ENCODE results near the gene CALML6.

Gene CALML6

GRCh38 chr1:1893997-1894353, 21.1 kb upstream of the CALML6 start:
- TF ChIP-seq ZFX (IDR thresholded peaks at IDR 0.05) (no peak), CTCF (conservative IDR thresholded peaks at IDR 0.05) (no peak)
- peak overlapping the region; percentile 27 for H3K27ac ChIP-seq

GRCh38 chr1:1894354-1895059, 20.6 kb upstream of the CALML6 start:
- no peak for TF ChIP-seq CTCF (conservative IDR thresholded peaks at IDR 0.05)
- TF ChIP-seq ZFX (IDR thresholded peaks at IDR 0.05): no peak
- H3K27ac ChIP-seq: peak overlapping the region; percentile 27

GRCh38 chr1:1895060-1895418, 20.0 kb upstream of the CALML6 start:
- TF ChIP-seq CTCF (conservative IDR thresholded peaks at IDR 0.05) (no peak), ZFX (IDR thresholded peaks at IDR 0.05) (no peak)
- H3K27ac ChIP-seq: peak overlapping the region; percentile 27

- TF ChIP-seq ZFX (IDR thresholded peaks at IDR 0.05) (no peak), CTCF (conservative IDR thresholded peaks at IDR 0.05) (no peak)
- peak overlapping the region; percentile 27 for H3K27ac ChIP-seq
These were observed 19.4 kb upstream of the CALML6 start for GRCh38 chr1:1895456-1896336.

- no peak for TF ChIP-seq CTCF (conservative IDR thresholded peaks at IDR 0.05)
- TF ChIP-seq ZFX (IDR thresholded peaks at IDR 0.05): no peak
- no peak overlapping the region for H3K27ac ChIP-seq
These were observed 16.7 kb upstream of the CALML6 start for GRCh38 chr1:1898246-1898933.

GRCh38 chr1:1899266-1899966, 15.6 kb upstream of the CALML6 start:
- no peak overlapping the region for H3K27ac ChIP-seq
- TF ChIP-seq CTCF (conservative IDR thresholded peaks at IDR 0.05): no peak
- no peak for TF ChIP-seq ZFX (IDR thresholded peaks at IDR 0.05)
